Nephron progenitor cell (in vitro differentiated cells): Measurements from ENCODE around the gene TGM5.
"Not testable (repeated sequence)": the region's sequence is repeated elsewhere in the genome, so short reads cannot be mapped to it uniquely, and the experiment has no call there.

ENCODE experiments used
- DNase-seq: peaks from one replicate; pipeline ENCODE4 v3.0.0; 2021
- H3K27ac Mint-ChIP-seq: 2 replicates; pipeline ENCODE4 v1.8.0; 2021; ENCODE audit warnings: mild to moderate bottlenecking, moderate library complexity, mixed read lengths
- H3K27me3 Mint-ChIP-seq: 2 replicates; pipeline ENCODE4 v1.8.0; 2021; ENCODE audit warnings: mild to moderate bottlenecking, low read depth, mixed read lengths; ENCODE audit not compliant: poor library complexity
- H3K36me3 Mint-ChIP-seq: 2 replicates; pipeline ENCODE4 v1.8.0; 2021; ENCODE audit warnings: low read depth, mixed read lengths
- H3K4me1 Mint-ChIP-seq: 2 replicates; pipeline ENCODE4 v1.8.0; 2021; ENCODE audit warnings: mixed read lengths
- H3K4me3 Mint-ChIP-seq: 2 replicates; pipeline ENCODE4 v1.8.0; 2021; ENCODE audit warnings: mild to moderate bottlenecking, moderate library complexity, mixed read lengths
- H3K9me3 Mint-ChIP-seq: 2 replicates; pipeline ENCODE4 v1.8.0; 2021; ENCODE audit warnings: mild to moderate bottlenecking, moderate library complexity, mixed read lengths
- TF ChIP-seq, protein P1 (sequence below): fragments of 200-600 bp; sonication (generic); IDR thresholded peaks from 2 replicates; pipeline ENCODE4 v1.5.0; 2021; ENCODE audit warnings: antibody characterized with exemption

TGM5 gene

DNA sequence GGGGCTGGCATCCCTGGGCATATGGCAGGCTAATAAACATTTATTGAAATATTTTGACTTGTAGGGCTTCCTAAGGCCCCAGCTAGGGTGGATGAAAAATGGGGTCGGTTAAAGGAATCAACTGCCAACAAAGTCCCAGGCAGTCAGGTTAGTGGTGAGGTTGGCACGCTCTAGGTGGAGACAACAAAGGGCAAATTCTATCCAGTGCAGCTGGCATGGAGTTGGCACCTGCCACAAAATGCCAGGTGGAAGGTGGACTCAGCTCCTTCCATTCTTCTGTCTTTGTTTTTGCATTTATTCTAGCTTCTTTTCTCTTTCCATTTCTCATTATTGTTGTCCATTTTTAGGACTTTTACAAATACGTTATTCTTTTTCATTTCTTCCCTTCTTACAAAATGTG, 32.7 kb upstream of the TGM5 start:
- H3K4me3 Mint-ChIP-seq = no peak overlapping the region
- TF ChIP-seq, protein P1, sequence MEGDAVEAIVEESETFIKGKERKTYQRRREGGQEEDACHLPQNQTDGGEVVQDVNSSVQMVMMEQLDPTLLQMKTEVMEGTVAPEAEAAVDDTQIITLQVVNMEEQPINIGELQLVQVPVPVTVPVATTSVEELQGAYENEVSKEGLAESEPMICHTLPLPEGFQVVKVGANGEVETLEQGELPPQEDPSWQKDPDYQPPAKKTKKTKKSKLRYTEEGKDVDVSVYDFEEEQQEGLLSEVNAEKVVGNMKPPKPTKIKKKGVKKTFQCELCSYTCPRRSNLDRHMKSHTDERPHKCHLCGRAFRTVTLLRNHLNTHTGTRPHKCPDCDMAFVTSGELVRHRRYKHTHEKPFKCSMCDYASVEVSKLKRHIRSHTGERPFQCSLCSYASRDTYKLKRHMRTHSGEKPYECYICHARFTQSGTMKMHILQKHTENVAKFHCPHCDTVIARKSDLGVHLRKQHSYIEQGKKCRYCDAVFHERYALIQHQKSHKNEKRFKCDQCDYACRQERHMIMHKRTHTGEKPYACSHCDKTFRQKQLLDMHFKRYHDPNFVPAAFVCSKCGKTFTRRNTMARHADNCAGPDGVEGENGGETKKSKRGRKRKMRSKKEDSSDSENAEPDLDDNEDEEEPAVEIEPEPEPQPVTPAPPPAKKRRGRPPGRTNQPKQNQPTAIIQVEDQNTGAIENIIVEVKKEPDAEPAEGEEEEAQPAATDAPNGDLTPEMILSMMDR = no peak
- no peaks in the 10 kb centered on the region for H3K4me1 Mint-ChIP-seq
- no peak for DNase-seq
- H3K36me3 Mint-ChIP-seq = no peaks in the 10 kb centered on the region
- H3K9me3 Mint-ChIP-seq = no peaks in the 10 kb centered on the region
- no peak overlapping the region for H3K27ac Mint-ChIP-seq
- H3K27me3 Mint-ChIP-seq = peaks cover 15% of the 10 kb centered on the region

DNA sequence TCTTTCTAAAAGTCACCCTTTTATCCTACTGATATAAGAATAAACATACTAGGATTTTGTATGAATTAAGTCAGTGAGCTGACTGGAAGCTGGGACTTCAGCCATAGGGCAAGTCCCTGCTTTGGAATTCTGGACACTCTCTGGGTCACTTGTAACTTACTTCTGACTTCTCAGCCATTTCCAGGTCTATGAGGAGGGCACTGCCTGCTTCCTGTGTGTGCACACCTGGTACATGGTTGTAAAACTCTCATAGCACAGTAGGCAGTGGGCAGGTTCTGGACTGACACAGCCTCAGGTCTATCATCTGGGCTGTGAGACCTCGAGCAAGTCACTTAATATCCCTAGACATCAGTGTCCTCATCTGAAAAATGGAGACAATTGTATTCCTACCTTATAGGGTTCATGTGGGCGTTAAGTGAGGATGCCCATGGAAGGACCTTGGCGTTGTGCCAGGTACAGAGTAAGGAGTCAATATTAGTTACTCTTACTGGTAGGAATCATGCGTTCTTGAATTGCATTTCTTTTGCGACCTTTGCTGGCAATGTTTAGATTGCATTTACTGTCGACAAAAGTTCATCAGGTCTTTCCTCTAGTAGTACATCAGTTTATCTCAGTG, 27.5 kb upstream of the TGM5 start:
- peaks cover 5% of the 10 kb centered on the region for H3K9me3 Mint-ChIP-seq
- H3K36me3 Mint-ChIP-seq = no peaks in the 10 kb centered on the region
- TF ChIP-seq, protein P1 = no peak
- H3K4me1 Mint-ChIP-seq = no peaks in the 10 kb centered on the region
- H3K4me3 Mint-ChIP-seq = no peak overlapping the region
- DNase-seq = no peak
- peaks cover 49% of the 10 kb centered on the region for H3K27me3 Mint-ChIP-seq
- H3K27ac Mint-ChIP-seq = no peak overlapping the region

DNA sequence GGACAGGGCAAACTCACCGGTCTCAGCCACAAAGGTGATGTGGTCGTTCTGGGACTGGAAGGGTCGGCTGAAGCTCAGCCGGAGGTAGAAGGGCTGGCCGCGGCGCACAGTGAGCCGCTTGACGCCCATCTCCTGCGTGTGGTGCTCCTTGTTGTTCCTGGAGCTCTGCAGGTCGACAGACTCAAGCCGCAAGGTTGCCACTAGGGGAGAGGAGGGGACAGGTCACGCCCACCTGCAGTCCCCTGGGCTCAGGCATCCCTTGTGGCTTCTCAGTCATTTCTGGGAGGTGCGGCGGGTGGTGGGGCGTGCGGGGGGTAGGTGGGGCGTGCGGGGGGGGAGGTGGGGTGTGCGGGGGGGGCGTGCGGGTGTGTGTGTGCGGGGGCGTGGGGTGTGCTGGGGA, 26.7 kb upstream of the TGM5 start:
- H3K27me3 Mint-ChIP-seq = peaks cover 50% of the 10 kb centered on the region
- DNase-seq = peak; percentile 46
- H3K9me3 Mint-ChIP-seq = peaks cover 5% of the 10 kb centered on the region
- no peaks in the 10 kb centered on the region for H3K4me1 Mint-ChIP-seq
- no peaks in the 10 kb centered on the region for H3K36me3 Mint-ChIP-seq
- no peak overlapping the region for H3K27ac Mint-ChIP-seq
- no peak overlapping the region for H3K4me3 Mint-ChIP-seq
- TF ChIP-seq, protein P1 = no peak

DNA sequence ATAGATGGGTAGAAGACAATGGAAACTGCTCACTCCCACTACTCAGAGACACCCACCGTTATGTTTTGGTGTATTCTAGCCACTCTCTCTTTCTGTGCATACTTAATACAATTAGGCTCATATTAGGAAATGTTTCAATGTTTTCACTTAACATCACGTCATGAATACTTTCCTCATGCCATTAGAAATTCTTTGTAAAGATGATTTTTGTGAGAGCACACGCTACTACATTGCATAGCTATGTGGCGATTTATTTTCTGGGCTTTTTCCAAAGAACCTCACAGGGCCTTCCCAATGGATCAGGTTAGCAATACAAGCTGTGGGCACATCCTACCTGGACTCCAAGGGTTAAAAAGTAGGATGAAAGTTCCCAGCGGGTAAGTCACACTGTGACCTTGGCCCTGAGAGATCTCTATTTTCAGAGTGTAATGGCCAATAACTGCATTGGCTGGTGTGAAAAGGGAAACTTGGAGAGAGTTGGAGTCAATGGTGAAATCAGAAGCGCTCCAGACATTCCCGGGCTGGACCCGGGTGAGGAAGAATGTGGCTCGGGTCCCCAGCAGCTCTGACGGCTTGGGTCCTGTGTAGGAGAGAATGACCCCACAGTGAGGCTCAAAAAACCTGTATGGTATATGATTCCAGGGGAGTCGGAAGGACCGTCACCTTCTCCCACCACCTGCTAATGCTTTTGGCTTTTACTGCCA, 25.8 kb upstream of the TGM5 start:
- Mint-ChIP-seq H3K36me3 (no peaks in the 10 kb centered on the region), H3K27ac (no peak overlapping the region)

DNA sequence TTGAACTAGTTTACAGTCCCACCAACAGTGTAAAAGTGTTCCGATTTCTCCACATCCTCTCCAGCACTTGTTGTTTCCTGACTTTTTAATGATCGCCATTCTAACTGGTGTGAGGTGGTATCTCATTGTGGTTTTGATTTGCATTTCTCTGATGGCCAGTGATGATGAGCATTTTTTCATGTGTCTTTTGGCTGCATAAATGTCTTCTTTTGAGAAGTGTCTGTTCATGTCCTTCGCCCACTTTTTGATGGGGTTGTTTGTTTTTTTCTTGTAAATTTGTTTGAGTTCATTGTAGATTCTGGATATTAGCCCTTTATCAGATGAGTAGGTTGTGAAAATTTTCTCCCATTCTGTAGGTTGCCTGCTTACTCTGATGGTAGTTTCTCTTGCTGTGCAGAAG, 22.9 kb upstream of the TGM5 start:
- H3K9me3 Mint-ChIP-seq, H3K27ac Mint-ChIP-seq, H3K36me3 Mint-ChIP-seq, DNase-seq, H3K4me1 Mint-ChIP-seq, H3K4me3 Mint-ChIP-seq: not testable (repeated sequence)
- peaks cover 63% of the 10 kb centered on the region for H3K27me3 Mint-ChIP-seq

More for the DNA sequence above, 25.8 kb upstream of the TGM5 start:
- TF ChIP-seq, protein P1 = no peak
- Mint-ChIP-seq H3K9me3 (peaks cover 5% of the 10 kb centered on the region), H3K4me3 (no peak overlapping the region), H3K27me3 (peaks cover 59% of the 10 kb centered on the region), H3K4me1 (peaks cover 7% of the 10 kb centered on the region)
- DNase-seq = no peak

DNA sequence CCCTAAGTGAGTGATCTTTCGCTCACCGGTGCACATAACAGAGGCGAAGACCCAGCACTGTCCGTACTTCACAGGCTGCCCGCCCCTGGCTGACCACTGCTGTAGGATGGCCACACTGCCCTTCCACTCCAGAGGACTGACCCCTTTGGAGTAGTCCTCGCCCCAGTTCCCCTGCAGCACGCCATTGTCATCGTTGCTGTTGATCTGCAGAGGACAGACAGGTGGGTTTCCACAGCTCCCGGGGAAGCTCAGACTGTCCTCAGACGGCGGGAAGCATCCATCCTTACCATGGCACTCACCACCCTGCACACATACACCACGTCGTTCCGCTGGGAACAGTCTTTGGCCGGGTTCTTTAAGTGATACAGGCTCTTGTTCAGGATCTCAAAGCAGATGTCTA, 20.5 kb upstream of the TGM5 start:
- Mint-ChIP-seq H3K27me3 (peaks cover 46% of the 10 kb centered on the region), H3K27ac (no peak overlapping the region), H3K4me1 (peaks cover 16% of the 10 kb centered on the region), H3K36me3 (no peaks in the 10 kb centered on the region), H3K9me3 (peaks cover 5% of the 10 kb centered on the region), H3K4me3 (no peak overlapping the region)
- no peak for DNase-seq
- TF ChIP-seq, protein P1 = no peak
